Naive B cell (primary cell): ENCODE results near the gene HSPBAP1. TPM values are rescaled to one million over a fixed set of nuclear protein-coding genes. Genes with fewer than 3 reads are reported as not detected.

Source experiments
- ATAC-seq, 2 donors: fragments of 150-1000 bp; cut with Tn5 transposase; 2 replicates each; pipeline ENCODE4 v1.10.0; 2021; ENCODE audit warnings: low read depth in 2 of 2, mild to moderate bottlenecking in 2 of 2, moderate library complexity in 2 of 2
- DNase-seq: peaks from one replicate; pipeline ENCODE4 v3.0.0; 2022
- H3K27ac Mint-ChIP-seq, 6 donors: one replicate each; pipeline ENCODE4 v1.8.0; 2020 to 2022; ENCODE audit warnings: mild to moderate bottlenecking in 6 of 6, mixed read lengths in 6 of 6, moderate library complexity in 5 of 6, inconsistent platforms in 2 of 6
- H3K27me3 Mint-ChIP-seq, 3 donors: one replicate each; pipeline ENCODE4 v1.8.0; 2021 to 2022; ENCODE audit warnings: mixed read lengths in 3 of 3, mild to moderate bottlenecking in 1 of 3
- H3K36me3 Mint-ChIP-seq, 2 donors: one replicate each; pipeline ENCODE4 v1.8.0; 2020 to 2022; ENCODE audit warnings: mixed read lengths in 2 of 2, inconsistent platforms in 1 of 2, mild to moderate bottlenecking in 1 of 2
- H3K4me1 Mint-ChIP-seq, 3 donors: one replicate each; pipeline ENCODE4 v1.8.0; 2020 to 2022; ENCODE audit warnings: mixed read lengths in 3 of 3, inconsistent platforms in 1 of 3, mild to moderate bottlenecking in 1 of 3, moderate library complexity in 1 of 3
- H3K4me3 Mint-ChIP-seq, 8 donors: one replicate each; pipeline ENCODE4 v1.8.0; 2020 to 2022; ENCODE audit warnings: mild to moderate bottlenecking in 8 of 8, mixed read lengths in 8 of 8, moderate library complexity in 8 of 8, inconsistent platforms in 2 of 8
- H3K9me3 Mint-ChIP-seq, 7 donors: one replicate each; pipeline ENCODE4 v1.8.0; 2020 to 2022; ENCODE audit warnings: mixed read lengths in 7 of 7, mild to moderate bottlenecking in 5 of 7, inconsistent platforms in 2 of 7, moderate library complexity in 1 of 7
- polyA plus RNA-seq, 6 donors: library from polyadenylated mRNA; unstranded; fragments of 300-500 nt; fragmentation: Illumina TruSeq; gene quantifications; one replicate each; pipeline ENCODE4 v1.2.3, GENCODE V29; 2021; ENCODE audit warnings: low read depth in 6 of 6

Gene HSPBAP1, protein sequence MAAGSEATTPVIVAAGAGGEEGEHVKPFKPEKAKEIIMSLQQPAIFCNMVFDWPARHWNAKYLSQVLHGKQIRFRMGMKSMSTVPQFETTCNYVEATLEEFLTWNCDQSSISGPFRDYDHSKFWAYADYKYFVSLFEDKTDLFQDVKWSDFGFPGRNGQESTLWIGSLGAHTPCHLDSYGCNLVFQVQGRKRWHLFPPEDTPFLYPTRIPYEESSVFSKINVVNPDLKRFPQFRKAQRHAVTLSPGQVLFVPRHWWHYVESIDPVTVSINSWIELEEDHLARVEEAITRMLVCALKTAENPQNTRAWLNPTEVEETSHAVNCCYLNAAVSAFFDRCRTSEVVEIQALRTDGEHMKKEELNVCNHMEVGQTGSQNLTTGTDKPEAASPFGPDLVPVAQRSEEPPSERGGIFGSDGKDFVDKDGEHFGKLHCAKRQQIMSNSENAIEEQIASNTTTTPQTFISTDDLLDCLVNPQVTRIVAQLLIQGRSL
- 10 to 100 TPM in 4 of 6 donors, 1 to 10 TPM in 2; 8.6 to 14.7 (median 10.7) TPM for polyA plus RNA-seq

DNA sequence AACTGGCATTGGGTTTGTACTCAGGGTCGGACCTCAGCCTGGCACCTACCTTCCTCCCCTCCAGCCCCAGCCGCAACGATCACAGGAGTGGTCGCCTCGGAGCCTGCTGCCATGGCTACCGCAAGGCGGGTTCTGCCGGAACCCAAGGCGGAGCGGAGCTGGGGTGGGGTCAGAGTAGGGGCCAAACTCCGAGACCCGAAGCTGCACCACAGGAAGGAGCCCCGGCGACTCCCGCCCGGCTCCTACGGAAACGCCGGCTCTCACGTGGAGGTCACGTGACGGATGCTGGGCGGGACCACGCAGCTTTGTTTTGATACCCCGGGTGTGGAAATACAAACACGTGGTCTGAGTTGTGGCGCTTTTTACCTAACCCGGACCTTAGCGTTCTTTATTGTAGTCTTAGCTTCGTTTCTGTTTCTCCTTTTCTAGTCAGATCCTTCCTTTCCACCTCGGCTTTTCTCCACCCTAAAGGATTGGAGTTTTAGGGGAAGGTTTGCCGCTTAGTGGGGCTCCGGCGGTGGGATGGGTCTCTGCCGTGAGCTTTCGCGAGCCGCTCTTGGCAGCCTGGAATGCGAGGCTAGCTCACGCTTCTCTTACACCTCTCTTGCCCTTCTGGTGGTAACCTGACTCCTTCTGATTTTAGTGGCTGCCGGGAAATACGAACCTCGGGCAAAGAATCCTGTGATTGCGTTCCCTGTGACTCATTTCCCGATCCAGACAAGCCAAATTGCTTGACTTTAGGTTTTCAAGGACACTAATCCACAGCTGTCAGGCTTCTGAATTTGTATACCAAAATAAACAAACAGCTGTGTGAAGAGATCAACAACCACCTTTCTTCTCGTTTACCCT is at the start of gene HSPBAP1:
Gene HSPBAP1 (minus strand): TSS at position 264 of the 849 bp plus-strand sequence. CDS start 151 bp downstream, at position 113.
- DNase-seq (peak; percentile 95), ATAC-seq (peak; percentile 62 to 63)
- Mint-ChIP-seq H3K27ac (peak within 1 kb of the TSS in 5 of 6 donors; percentile 95 to 99 (median 99)), H3K9me3 (no peaks in the 10 kb centered on the region), H3K4me3 (peak within 1 kb of the TSS in 5 of 8 donors; percentile 85 to 96 (median 95)), H3K36me3 (no peaks in the 10 kb centered on the region), H3K27me3 (no peaks in the 10 kb centered on the region), H3K4me1 (peaks cover 16 to 28% (median 21%) of the 10 kb centered on the region in 3 donors)

DNA sequence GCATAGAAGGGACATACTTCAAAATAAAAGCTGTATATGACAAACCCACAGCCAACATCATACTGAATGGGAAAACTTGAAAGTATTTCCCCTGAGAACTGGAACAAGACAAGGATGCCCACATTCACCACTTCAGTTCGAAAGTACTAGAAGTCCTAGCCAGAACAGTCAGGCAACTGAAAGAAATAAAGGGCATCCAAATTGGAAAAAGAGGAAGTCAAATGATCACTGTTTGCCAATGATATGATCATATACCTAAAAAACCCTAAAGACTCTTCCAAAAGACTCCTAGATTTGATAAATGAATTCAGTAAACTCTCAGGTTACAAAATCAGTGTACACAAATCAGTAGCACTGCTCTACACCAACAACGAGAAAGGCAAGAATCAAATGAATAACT is 42.0 kb upstream of the HSPBAP1 start:
- Mint-ChIP-seq H3K4me3 (no peak overlapping the region), H3K27ac (no peak overlapping the region), H3K4me1 (no peaks in the 10 kb centered on the region), H3K36me3 (peaks cover 12 to 13% of the 10 kb centered on the region in 2 donors), H3K27me3 (no peaks in the 10 kb centered on the region), H3K9me3 (peaks cover 0 to 4% (median 0%) of the 10 kb centered on the region in 7 donors)
- DNase-seq (no peak), ATAC-seq (no peak)

DNA sequence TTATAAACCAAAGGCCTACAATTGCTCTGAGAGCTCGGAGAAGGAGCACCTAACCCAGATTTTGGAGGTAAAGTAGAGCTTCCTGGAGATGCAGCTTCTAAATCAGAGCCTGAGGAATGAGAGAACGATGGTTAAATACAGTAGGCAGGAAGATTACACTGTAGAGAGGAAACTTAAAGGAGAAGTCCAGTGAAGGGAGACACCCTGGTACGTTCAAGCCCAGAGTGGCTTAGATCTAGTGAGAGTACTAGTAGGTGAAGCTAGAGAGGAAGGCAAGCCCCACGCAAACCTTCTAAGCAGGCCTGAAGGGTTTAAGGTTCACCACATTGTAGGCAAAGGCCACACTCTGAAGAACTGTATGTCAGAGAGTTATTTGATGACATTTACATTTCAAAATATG is 34.6 kb upstream of the HSPBAP1 start:
- ATAC-seq (no peak), DNase-seq (no peak)
- Mint-ChIP-seq H3K4me3 (no peak overlapping the region), H3K4me1 (peaks cover 0 to 9% (median 0%) of the 10 kb centered on the region in 3 donors), H3K27me3 (no peaks in the 10 kb centered on the region), H3K9me3 (no peaks in the 10 kb centered on the region), H3K36me3 (peaks cover 20 to 31% of the 10 kb centered on the region in 2 donors), H3K27ac (no peak overlapping the region)

DNA sequence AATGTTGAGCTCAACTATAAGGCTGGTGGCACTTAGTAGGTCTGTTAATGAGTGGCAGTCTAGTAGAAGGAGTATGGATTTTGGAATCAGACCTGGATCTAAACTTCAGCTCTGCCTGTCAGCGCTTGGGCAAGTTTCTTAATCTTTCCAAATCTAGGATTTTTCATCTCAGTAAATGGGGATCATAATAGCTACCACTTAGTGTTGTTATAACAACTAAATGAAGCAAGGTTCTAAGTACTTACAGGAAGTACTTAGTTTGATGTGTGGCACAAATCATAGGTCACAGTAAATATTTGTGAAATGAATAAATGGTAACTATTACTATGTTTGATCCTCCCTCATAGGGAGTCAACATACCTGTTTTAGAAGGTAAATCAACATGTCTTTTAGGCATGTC is 32.6 kb upstream of the HSPBAP1 start:
- Mint-ChIP-seq H3K4me1 (peaks cover 0 to 9% (median 0%) of the 10 kb centered on the region in 3 donors), H3K4me3 (no peak overlapping the region), H3K27me3 (no peaks in the 10 kb centered on the region), H3K9me3 (no peaks in the 10 kb centered on the region), H3K36me3 (peaks cover 21 to 33% of the 10 kb centered on the region in 2 donors), H3K27ac (no peak overlapping the region)
- DNase-seq = no peak
- ATAC-seq = no peak

DNA sequence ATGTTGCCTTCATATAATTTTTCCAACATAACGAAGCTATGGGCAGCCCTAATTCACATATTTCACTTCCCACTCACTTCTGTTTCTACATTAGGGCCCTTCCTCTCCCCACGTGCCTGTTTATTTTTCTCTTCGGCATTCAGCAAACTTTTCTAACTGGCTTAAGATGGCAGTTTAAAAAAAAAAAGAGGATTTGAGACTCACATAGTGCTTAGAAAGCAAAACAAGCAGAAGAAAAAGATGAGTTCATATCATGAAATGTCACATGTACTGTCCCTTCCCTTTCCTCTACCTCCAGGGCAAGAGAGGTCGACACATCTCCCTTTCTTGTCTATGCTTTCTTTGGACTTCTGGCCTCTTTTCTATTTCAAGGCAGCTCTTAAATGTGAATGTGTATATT is 31.8 kb upstream of the HSPBAP1 start:
- H3K27ac Mint-ChIP-seq = no peak overlapping the region
- ATAC-seq = no peak
- H3K27me3 Mint-ChIP-seq = no peaks in the 10 kb centered on the region
- no peak for DNase-seq
- peaks cover 0 to 9% (median 0%) of the 10 kb centered on the region in 3 donors for H3K4me1 Mint-ChIP-seq
- peaks cover 0 to 2% (median 0%) of the 10 kb centered on the region in 7 donors for H3K9me3 Mint-ChIP-seq
- peaks cover 28 to 40% of the 10 kb centered on the region in 2 donors for H3K36me3 Mint-ChIP-seq
- no peak overlapping the region for H3K4me3 Mint-ChIP-seq

DNA sequence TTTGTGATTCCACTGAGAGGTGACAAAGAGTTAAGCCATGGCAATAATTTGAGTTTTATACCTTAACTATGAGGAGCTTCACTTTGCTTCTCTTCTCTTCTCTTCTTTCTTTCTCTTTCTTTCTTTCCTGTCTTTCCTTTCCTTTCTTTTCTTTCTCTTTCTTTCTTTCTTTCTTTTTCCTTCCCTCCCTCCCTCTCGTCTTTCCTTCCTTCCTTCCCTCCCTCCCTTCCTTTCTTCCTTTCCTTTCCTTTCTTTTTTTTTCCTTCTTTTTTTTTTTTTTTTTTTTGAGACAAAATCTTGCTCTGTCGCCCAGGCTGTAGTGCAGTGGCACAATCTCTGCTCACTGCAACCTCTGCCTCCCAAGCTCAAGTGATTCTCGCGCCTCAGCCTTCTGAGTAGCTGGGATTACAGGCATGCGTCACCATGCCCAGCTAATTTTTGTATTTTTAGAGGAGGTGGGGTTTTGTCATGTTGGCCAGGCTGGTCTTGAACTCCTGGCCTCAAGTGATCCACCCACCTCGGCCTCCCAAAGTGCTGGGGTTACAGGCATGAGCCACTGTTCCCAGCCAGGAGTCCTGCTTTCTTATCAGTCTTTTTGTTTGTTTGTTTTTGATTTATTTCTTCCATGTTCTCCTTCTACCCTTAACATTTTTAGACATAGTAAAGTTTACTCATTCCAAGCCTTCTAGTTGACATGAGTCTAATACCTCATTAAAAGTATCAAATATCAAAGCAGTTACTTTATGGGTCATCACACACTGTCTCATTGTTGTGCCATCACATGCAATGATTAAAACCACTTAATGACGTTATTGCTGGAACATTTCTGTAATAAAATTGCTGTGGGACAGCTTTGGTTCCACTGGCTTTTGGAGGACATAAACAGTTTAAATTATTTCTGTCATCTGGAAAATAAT is 31.1 kb upstream of the HSPBAP1 start:
- H3K4me1 Mint-ChIP-seq = peaks cover 0 to 9% (median 0%) of the 10 kb centered on the region in 3 donors
- peaks cover 0 to 2% (median 0%) of the 10 kb centered on the region in 7 donors for H3K9me3 Mint-ChIP-seq

DNA sequence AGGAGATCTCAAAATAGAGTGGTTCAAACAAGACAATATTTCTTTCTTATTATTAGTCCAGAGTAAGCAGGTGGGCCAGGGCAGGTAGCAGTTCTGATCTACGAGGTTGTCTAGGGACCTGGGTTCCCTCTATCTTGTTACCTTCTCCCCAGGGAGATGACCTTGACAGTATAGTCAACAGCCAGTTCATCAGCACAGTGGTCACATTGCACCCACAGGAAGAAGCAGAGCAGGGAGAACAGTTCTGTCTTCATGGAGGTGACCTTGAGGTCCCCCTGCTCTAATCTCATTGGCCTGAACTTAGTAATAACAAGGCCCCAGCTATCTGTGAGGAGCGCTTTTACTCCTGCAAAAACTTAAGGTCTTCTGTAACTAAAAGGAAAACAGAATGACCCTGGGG is 23.0 kb upstream of the HSPBAP1 start:
- no peak for DNase-seq
- Mint-ChIP-seq H3K36me3 (peaks cover 20 to 28% of the 10 kb centered on the region in 2 donors), H3K27ac (peak overlapping the region in 1 of 6 donors; percentile 59), H3K27me3 (no peaks in the 10 kb centered on the region), H3K9me3 (peaks cover 0 to 4% (median 0%) of the 10 kb centered on the region in 7 donors), H3K4me1 (peaks cover 5 to 6% (median 6%) of the 10 kb centered on the region in 3 donors), H3K4me3 (no peak overlapping the region)
- no peak for ATAC-seq

More for the DNA sequence above, 31.1 kb upstream of the HSPBAP1 start:
- ATAC-seq = no peak
- Mint-ChIP-seq H3K27me3 (no peaks in the 10 kb centered on the region), H3K36me3 (peaks cover 27 to 40% of the 10 kb centered on the region in 2 donors), H3K4me3 (no peak overlapping the region), H3K27ac (peak overlapping the region in 2 of 6 donors; percentile 8 to 65)
- DNase-seq = no peak

DNA sequence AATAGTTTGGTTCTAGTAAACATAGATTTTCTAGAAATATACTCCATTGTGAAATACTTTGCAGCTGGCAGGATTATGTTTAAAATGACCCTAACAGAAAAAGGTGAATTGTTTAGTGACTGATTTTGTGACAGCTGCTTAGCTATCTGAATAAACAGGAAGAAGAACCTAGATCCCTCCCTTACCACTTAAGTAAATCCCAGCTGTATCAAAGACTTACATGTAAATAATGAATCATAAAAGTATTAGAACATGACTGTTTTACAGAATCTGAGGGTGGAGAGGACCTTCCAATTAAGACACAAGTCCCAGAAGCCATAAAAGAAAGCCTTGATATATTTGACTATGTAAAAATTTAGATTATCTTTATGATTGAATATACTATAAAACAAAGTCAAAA is 17.1 kb upstream of the HSPBAP1 start:
- DNase-seq (no peak), ATAC-seq (no peak)
- Mint-ChIP-seq H3K27me3 (no peaks in the 10 kb centered on the region), H3K4me3 (no peak overlapping the region), H3K36me3 (peaks cover 23 to 26% of the 10 kb centered on the region in 2 donors), H3K9me3 (no peaks in the 10 kb centered on the region), H3K27ac (no peak overlapping the region), H3K4me1 (peaks cover 0 to 6% (median 6%) of the 10 kb centered on the region in 3 donors)

DNA sequence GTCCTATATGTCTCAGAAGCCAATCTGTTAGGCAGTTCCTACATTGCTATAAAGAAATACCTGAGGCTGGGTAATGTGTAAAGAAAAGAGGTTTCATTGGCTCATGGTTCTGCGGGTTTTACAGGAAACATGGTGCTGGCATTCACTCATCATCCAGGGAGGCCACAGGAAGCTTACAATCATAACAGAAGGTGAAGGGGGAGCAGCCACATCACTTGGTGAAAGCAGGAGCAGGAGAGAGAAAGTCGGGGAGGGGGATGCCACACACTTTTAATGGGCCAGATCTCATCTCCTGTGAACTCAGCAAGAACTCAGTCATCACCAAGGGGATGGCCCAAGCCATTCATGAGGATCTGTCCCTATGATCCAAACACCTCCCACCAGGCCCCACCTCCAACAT is 10.3 kb upstream of the HSPBAP1 start:
- no peaks in the 10 kb centered on the region for H3K9me3 Mint-ChIP-seq
- peak overlapping the region in 1 of 6 donors; percentile 2 for H3K27ac Mint-ChIP-seq
- peaks cover 0 to 12% (median 6%) of the 10 kb centered on the region in 3 donors for H3K4me1 Mint-ChIP-seq
- peaks cover 19 to 32% of the 10 kb centered on the region in 2 donors for H3K36me3 Mint-ChIP-seq
- DNase-seq = no peak
- no peak overlapping the region for H3K4me3 Mint-ChIP-seq
- ATAC-seq = no peak
- H3K27me3 Mint-ChIP-seq = no peaks in the 10 kb centered on the region

DNA sequence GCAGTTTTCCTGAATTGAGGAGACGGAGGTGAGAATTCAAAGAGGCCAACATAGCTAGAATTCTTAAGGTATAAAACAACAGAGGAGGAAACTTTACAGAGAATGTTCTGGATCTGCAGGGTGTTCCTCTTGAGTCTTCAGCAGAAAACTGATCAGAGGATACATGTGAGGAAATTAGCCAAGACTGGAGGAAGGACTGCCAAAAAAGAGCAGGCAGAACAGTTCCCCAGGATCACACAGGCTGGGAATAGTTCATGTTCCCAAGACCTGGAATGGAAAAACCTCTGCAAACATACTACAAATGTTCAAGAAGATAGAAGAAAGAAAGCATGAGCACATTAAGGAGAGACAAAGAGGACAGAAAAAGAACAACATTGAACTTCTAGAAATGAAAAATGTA is 8.7 kb upstream of the HSPBAP1 start:
- no peak for ATAC-seq
- no peaks in the 10 kb centered on the region for H3K9me3 Mint-ChIP-seq

DNA sequence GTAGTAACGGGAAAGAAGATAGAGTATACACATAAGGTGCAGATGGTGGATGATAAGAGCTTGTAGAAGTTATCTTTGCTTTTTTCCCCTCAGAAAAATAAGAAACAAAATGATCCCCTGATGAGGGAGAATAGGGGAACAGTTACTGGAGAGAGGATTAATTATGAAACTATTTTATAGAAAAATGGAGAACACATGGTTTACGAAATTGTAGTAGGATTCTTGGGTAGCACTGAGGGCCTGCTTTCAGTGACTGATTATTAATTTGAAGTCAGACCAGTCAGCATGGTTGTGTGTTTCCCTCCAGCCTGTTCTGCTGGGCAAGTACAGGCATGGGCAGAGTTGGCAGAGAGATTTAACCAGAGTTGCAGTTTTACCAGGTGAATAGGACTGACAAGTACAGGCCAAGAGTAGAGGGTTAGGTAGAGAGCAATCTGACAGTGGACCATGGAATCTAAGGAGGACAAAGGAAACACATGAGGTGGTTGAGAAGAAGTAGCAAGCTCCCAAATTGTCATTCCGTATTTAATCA is 7.1 kb upstream of the HSPBAP1 start:
- peaks cover 9 to 22% (median 15%) of the 10 kb centered on the region in 3 donors for H3K4me1 Mint-ChIP-seq
- ATAC-seq (no peak), DNase-seq (no peak)
- H3K4me3 Mint-ChIP-seq = no peak overlapping the region
- no peaks in the 10 kb centered on the region for H3K27me3 Mint-ChIP-seq
- H3K27ac Mint-ChIP-seq = no peak overlapping the region
- peaks cover 8 to 10% of the 10 kb centered on the region in 2 donors for H3K36me3 Mint-ChIP-seq
- no peaks in the 10 kb centered on the region for H3K9me3 Mint-ChIP-seq

More for the DNA sequence above, 8.7 kb upstream of the HSPBAP1 start:
- H3K27me3 Mint-ChIP-seq = no peaks in the 10 kb centered on the region
- peaks cover 8 to 15% of the 10 kb centered on the region in 2 donors for H3K36me3 Mint-ChIP-seq
- peaks cover under 1 to 10% (median 6%) of the 10 kb centered on the region in 3 donors for H3K4me1 Mint-ChIP-seq
- H3K4me3 Mint-ChIP-seq = no peak overlapping the region
- peak overlapping the region in 1 of 6 donors; percentile 8 for H3K27ac Mint-ChIP-seq
- DNase-seq = no peak

DNA sequence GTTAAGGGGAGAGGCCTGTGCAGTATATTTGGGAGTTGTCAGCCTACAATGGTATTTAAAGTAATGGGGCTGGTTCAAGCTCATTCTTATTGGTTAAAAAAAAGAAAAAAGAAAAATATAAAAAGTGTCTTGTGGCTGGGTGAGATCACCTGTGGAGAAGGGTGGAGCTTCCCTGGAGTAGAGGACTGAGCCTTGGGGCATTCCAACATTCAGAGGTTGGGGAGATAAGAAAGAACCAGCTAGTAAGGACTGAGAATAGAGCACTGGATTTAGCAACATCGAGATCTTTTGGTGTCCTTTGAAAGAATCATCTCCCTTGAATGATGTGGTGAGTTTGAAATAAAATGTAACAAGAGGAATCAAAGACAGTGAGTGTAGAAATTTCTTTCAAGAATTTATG is 6.4 kb upstream of the HSPBAP1 start:
- no peaks in the 10 kb centered on the region for H3K27me3 Mint-ChIP-seq
- H3K9me3 Mint-ChIP-seq = no peaks in the 10 kb centered on the region
- ATAC-seq = no peak
- no peak for DNase-seq
- peaks cover 8 to 10% of the 10 kb centered on the region in 2 donors for H3K36me3 Mint-ChIP-seq
- no peak overlapping the region for H3K4me3 Mint-ChIP-seq
- no peak overlapping the region for H3K27ac Mint-ChIP-seq
- peaks cover 11 to 24% (median 18%) of the 10 kb centered on the region in 3 donors for H3K4me1 Mint-ChIP-seq
